HepG2 (cell line): Measurements from ENCODE around the gene CES2. TPM values are rescaled to one million over a fixed set of nuclear protein-coding genes. Genes with fewer than 3 reads are reported as not detected.

Source experiments
- ATAC-seq: fragments of 200-7000 bp; cut with Tn5 transposase; 3 replicates; pipeline ENCODE4 v1.9.1; 2020; ENCODE audit warnings: mild to moderate bottlenecking, moderate library complexity
- Bru-seq: library from RNA; stranded (reverse); fragments of 400-500 nt; gene quantifications from one replicate; lab custom pipeline; 2021; lab: Mats Ljungman, UMichigan
- BruChase-seq, 2 experiments: library from RNA; stranded (reverse); fragments of 400-500 nt; gene quantifications; one replicate each; lab custom pipeline; 2021; lab: Mats Ljungman, UMichigan
- BruUV-seq: library from RNA; stranded (reverse); fragments of 400-500 nt; replicated peaks from 2 replicates; lab custom pipeline; 2021; lab: Mats Ljungman, UMichigan
- CTCF ChIA-PET: fragments of 300-600 bp; formaldehyde crosslinking; extraction: SDS; loops from one replicate; lab custom pipeline; 2021; ENCODE audit warnings: low total read pairs, inconsistent platforms, low intra/inter-chr PET ratio; lab: Yijun Ruan, JAX
- POLR2A ChIA-PET: fragments of 350-600 bp; sonication (Branson Sonifier 250); formaldehyde crosslinking; loops from one replicate; lab custom pipeline; 2020; ENCODE audit warnings: antibody characterized with exemption, inconsistent platforms; lab: Yijun Ruan, JAX
- DNase-seq: peaks from one replicate; pipeline ENCODE4 v3.0.0-alpha.2; 2015; ENCODE audit warnings: low spot score
- FAIRE-seq: peaks from 3 replicates; lab custom pipeline; 2011; peaks lifted over from hg19 to GRCh38; lab: Jason Lieb, UNC
- H2AFZ ChIP-seq: one replicate; pipeline ENCODE4 v1.6.1; 2011; ENCODE audit warnings: low read length, inconsistent platforms
- H3K27ac ChIP-seq: fragments of 300-600 bp; 3 replicates; pipeline ENCODE4 v1.8.0; 2011; ENCODE audit warnings: mixed run types, mild to moderate bottlenecking, mixed read lengths, low read length, inconsistent platforms; ENCODE audit not compliant: insufficient read depth; ENCODE audit errors: extremely low read length
- H3K27me3 ChIP-seq, 2 experiments: fragments of 200-600 bp in 1 of 2; 2 replicates in 1 of 2; 3 replicates in 1 of 2; pipeline versions ENCODE4 v1.6.0 to v1.8.0; 2011; ENCODE audit warnings: low read length in 2 of 2, mild to moderate bottlenecking in 2 of 2, moderate library complexity in 2 of 2, inconsistent platforms in 1 of 2; ENCODE audit not compliant: insufficient read depth in 2 of 2, control insufficient read depth in 1 of 2
- H3K36me3 ChIP-seq, 2 experiments: fragments of 200-600 bp in 1 of 2; replicated peaks in 1 of 2; 2 replicates in 1 of 2; 3 replicates in 1 of 2; pipeline versions ENCODE4 v1.5.1 to v1.8.0; 2011; ENCODE audit warnings: low read length in 2 of 2, inconsistent platforms in 1 of 2; ENCODE audit not compliant: insufficient read depth in 2 of 2, control insufficient read depth in 1 of 2
- H3K4me1 ChIP-seq: 2 replicates; pipeline ENCODE4 v1.5.1; 2012; ENCODE audit warnings: low read length, inconsistent platforms; ENCODE audit not compliant: insufficient read depth
- H3K4me2 ChIP-seq: 2 replicates; pipeline ENCODE4 v1.6.0; 2011; ENCODE audit warnings: low read depth, low read length, inconsistent platforms
- H3K4me3 ChIP-seq, 3 experiments: fragments of 200-600 bp in 1 of 3; sonication (generic), shearing (Covaris generic) in 1 of 3; replicated peaks in 1 of 3; 2 replicates each; pipeline ENCODE4 v1.5.1; 2011 to 2016; ENCODE audit warnings: low read length in 3 of 3, inconsistent platforms in 2 of 3, low read depth in 2 of 3, mild to moderate bottlenecking in 2 of 3, control low read depth in 1 of 3, mixed read lengths in 1 of 3; ENCODE audit not compliant: insufficient read depth in 1 of 3
- H3K79me2 ChIP-seq: one replicate; pipeline ENCODE4 v1.6.1; 2011; ENCODE audit warnings: low read length, inconsistent platforms; ENCODE audit not compliant: insufficient read depth
- H3K9ac ChIP-seq: 2 replicates; pipeline ENCODE4 v1.6.0; 2011; ENCODE audit warnings: mild to moderate bottlenecking, low read depth, low read length, inconsistent platforms; ENCODE audit not compliant: insufficient read depth
- H3K9me3 ChIP-seq: 2 replicates; pipeline ENCODE4 v1.5.1; 2012; ENCODE audit warnings: mild to moderate bottlenecking, low read length
- H4K20me1 ChIP-seq: 2 replicates; pipeline ENCODE4 v1.6.0; 2011; ENCODE audit warnings: inconsistent platforms, mild to moderate bottlenecking, low read length, moderate library complexity; ENCODE audit not compliant: insufficient read depth
- CENPBD1 ChIP-seq: sonication (generic); formaldehyde crosslinking; IDR thresholded peaks from 2 replicates; pipeline ENCODE4 v1.8.0; 2022; ENCODE audit warnings: missing genetic modification reagents, low read depth, mild to moderate bottlenecking, borderline replicate concordance
- HMGA1 ChIP-seq: sonication (generic); formaldehyde crosslinking; conservative IDR thresholded peaks from 2 replicates; pipeline ENCODE4 v1.4.0; 2020; ENCODE audit warnings: missing genetic modification reagents
- NCOA2 ChIP-seq: sonication (generic); formaldehyde crosslinking; IDR thresholded peaks from 2 replicates; pipeline ENCODE4 v1.8.0; 2022; ENCODE audit warnings: inconsistent platforms
- NFE2L1 ChIP-seq: sonication (generic); formaldehyde crosslinking; IDR thresholded peaks from 2 replicates; pipeline ENCODE4 v1.4.0; 2020; ENCODE audit warnings: missing genetic modification reagents, mild to moderate bottlenecking, borderline replicate concordance
- PAWR ChIP-seq: sonication (generic); formaldehyde crosslinking; IDR thresholded peaks from 2 replicates; pipeline ENCODE4 v1.4.0; 2020; ENCODE audit warnings: missing genetic modification reagents, mild to moderate bottlenecking, borderline replicate concordance
- RELA ChIP-seq: sonication (generic); formaldehyde crosslinking; IDR thresholded peaks from 2 replicates; pipeline ENCODE4 v1.4.0; 2020; ENCODE audit warnings: missing genetic modification reagents
- TRIM24 ChIP-seq: sonication (generic); formaldehyde crosslinking; IDR thresholded peaks from 2 replicates; pipeline ENCODE4 v1.8.0; 2022; ENCODE audit warnings: mild to moderate bottlenecking, missing genetic modification reagents
- ZBED4 ChIP-seq: sonication (generic); formaldehyde crosslinking; IDR thresholded peaks from 2 replicates; pipeline ENCODE4 v1.4.0; 2020; ENCODE audit warnings: missing genetic modification reagents, borderline replicate concordance
- ZNF260 ChIP-seq: sonication (generic); formaldehyde crosslinking; IDR thresholded peaks from 2 replicates; pipeline ENCODE4 v1.4.0; 2020; ENCODE audit warnings: missing genetic modification reagents, low read depth, mild to moderate bottlenecking, borderline replicate concordance
- ZNF354B ChIP-seq: sonication (generic); formaldehyde crosslinking; IDR thresholded peaks from 2 replicates; pipeline ENCODE4 v1.8.0; 2022; ENCODE audit warnings: mild to moderate bottlenecking, missing genetic modification reagents
- WGBS: methylation state at CpG from one replicate; pipeline ENCODE4 v1.1.6; 2017; ENCODE audit warnings: low lambda C conversion rate; 5-methylcytosine and 5-hydroxymethylcytosine counted together
- in situ Hi-C: cut with HindIII; loops from 2 replicates; pipeline ENCODE4 v1.10.0; 2017; ENCODE audit warnings: low pct_unique_long_range_greater_than_20kb; ENCODE audit not compliant: extremely low pct_ligation_motif_present
- intact Hi-C: fragments of 100-400 bp; cut with micrococcal nuclease; formaldehyde crosslinking; loops from one replicate; pipeline ENCODE4 v1.10.0; 2022; ENCODE audit not compliant: unreplicated experiment
- long read RNA-seq, 2 experiments: library from RNA in 1 of 2; library from polyadenylated mRNA in 1 of 2; stranded (forward) in 1 of 2; unstranded in 1 of 2; transcript quantifications; one replicate each; pipeline ENCODE4 v2.0.0, GENCODE V29; 2019 to 2022
- polyA minus RNA-seq, 3 experiments: library from RNA; depleted of rRNA, polyadenylated mRNA; stranded (reverse); fragments of >200 nt; gene quantifications; 2 replicates each; pipeline ENCODE4 v1.2.3, GENCODE V29; 2011; ENCODE audit warnings: low replicate concordance in 1 of 3
- polyA plus RNA-seq, 8 experiments: library from polyadenylated mRNA; depleted of rRNA in 3 of 8; stranded (reverse) in 7 of 8; unstranded in 1 of 8; fragments of >200 nt; fragmentation: Illumina TruSeq in 4 of 8; extraction: Trizol in 4 of 8; gene quantifications; 2 replicates each; pipeline versions ENCODE4 v1.2.1 to v1.2.3, GENCODE V29; 2011 to 2016; ENCODE audit warnings: low read depth in 4 of 8, missing spikeins in 1 of 8, mixed read lengths in 1 of 8; ENCODE audit not compliant: insufficient read depth in 1 of 8
- total RNA-seq, 5 experiments: library from RNA; depleted of rRNA; stranded (reverse); fragments of >200 nt; fragmentation: Illumina TruSeq; extraction: Trizol; gene quantifications; 2 replicates each; pipeline ENCODE4 v1.2.3, GENCODE V29; 2016; ENCODE audit warnings: low read depth in 1 of 5

The CES2 gene
- total RNA-seq (2016; rRNA removed; fragmentation: Illumina TruSeq; extraction: Trizol) (35.1 and 63.8 TPM in 2 replicates), polyA plus RNA-seq (2011; rRNA removed) (50.6 and 69.7 TPM in 2 replicates), polyA minus RNA-seq (2011; rRNA and poly(A)+ RNA removed; ENCODE audit: low replicate concordance) (57.1 and 105 TPM in 2 replicates), Bru-seq, nascent RNA (percentile 91 among the genes with signal in this experiment), BruChase-seq, experiment 1, labeled RNA remaining after a 6-hour chase (percentile 86 among the genes with signal in this experiment), BruChase-seq, experiment 2, labeled RNA remaining after a 2-hour chase (percentile 86 among the genes with signal in this experiment)
- 12.7 and 15.0 TPM in 2 replicates for total RNA-seq (2016; cell fraction: cytosol; rRNA removed; fragmentation: Illumina TruSeq; extraction: Trizol; ENCODE audit: low read depth)
- 29.8 and 64.2 TPM in 2 replicates for total RNA-seq (2016; cell fraction: insoluble cytoplasmic fraction; rRNA removed; fragmentation: Illumina TruSeq; extraction: Trizol)
- total RNA-seq (2016; cell fraction: membrane; rRNA removed; fragmentation: Illumina TruSeq; extraction: Trizol): 28.1 and 29.2 TPM in 2 replicates
- total RNA-seq (2016; cell fraction: nucleus; rRNA removed; fragmentation: Illumina TruSeq; extraction: Trizol): 66.6 and 67.9 TPM in 2 replicates
- 53.6 and 111 TPM in 2 replicates for polyA plus RNA-seq (2011; cell fraction: cytosol; rRNA removed)
- polyA plus RNA-seq (2011; cell fraction: nucleus; rRNA removed): 91.0 and 105 TPM in 2 replicates
- polyA plus RNA-seq (2012): 35.0 and 38.8 TPM in 2 replicates
- polyA plus RNA-seq (2016; cell fraction: cytosol; fragmentation: Illumina TruSeq; extraction: Trizol; ENCODE audit: low read depth): 8.2 and 8.4 TPM in 2 replicates
- 34.3 and 41.4 TPM in 2 replicates for polyA plus RNA-seq (2016; cell fraction: insoluble cytoplasmic fraction; fragmentation: Illumina TruSeq; extraction: Trizol; ENCODE audit: low read depth)
- polyA plus RNA-seq (2016; cell fraction: membrane; fragmentation: Illumina TruSeq; extraction: Trizol; ENCODE audit: low read depth): 23.2 and 23.5 TPM in 2 replicates
- 90.2 and 93.4 TPM in 2 replicates for polyA plus RNA-seq (2016; cell fraction: nucleus; fragmentation: Illumina TruSeq; extraction: Trizol; ENCODE audit: insufficient read depth, low read depth)
- polyA minus RNA-seq (2011; cell fraction: cytosol; rRNA and poly(A)+ RNA removed): 38.1 and 44.7 TPM in 2 replicates
- polyA minus RNA-seq (2011; cell fraction: nucleus; rRNA and poly(A)+ RNA removed): 58.2 and 81.7 TPM in 2 replicates
- long read RNA-seq, experiment 1, transcript CES2-202 (12 exons, 3,868 nt): minor isoform, 7 of 137 reads
- long read RNA-seq, experiment 1, transcript CES2-201 (12 exons, 3,927 nt): major isoform, 92 of 137 reads
- long read RNA-seq, experiment 1, partial matches to known transcripts: 23 of 137 reads
- long read RNA-seq, experiment 1, other reads (novel, unspliced or antisense): 14 of 137 reads
- long read RNA-seq, experiment 2, transcript CES2-202 (12 exons, 3,868 nt): minor isoform, 5 of 126 reads
- long read RNA-seq, experiment 2, transcript CES2-201 (12 exons, 3,927 nt): major isoform, 40 of 126 reads
- long read RNA-seq, experiment 2, partial matches to known transcripts: 68 of 126 reads
- long read RNA-seq, experiment 2, other reads (novel, unspliced or antisense): 12 of 126 reads

GRCh38 chr16:66935314-66936011 lies at the start of gene CES2:
CES2 (plus strand) TSS chr16:66935516; CDS start chr16:66935636, 120 bp downstream.
- Histone ChIP-seq H4K20me1 (no peaks in the 10 kb centered on the region; the same call in 1 of the 2 replicates), H2AFZ (no peak within 1 kb of the TSS), H3K9ac (peak within 1 kb of the TSS; percentile 90), H3K4me2 (peak within 1 kb of the TSS; percentile 89), H3K27me3 (no peaks in the 10 kb centered on the region; a peak in 1 of 5 replicates), H3K27ac (peak within 1 kb of the TSS; percentile 81), H3K36me3 (peaks cover 14 to 30% of the 10 kb centered on the region in 2 experiments), H3K9me3 (no peaks in the 10 kb centered on the region), H3K79me2 (peaks cover 33% of the 10 kb centered on the region), H3K4me1 (peaks cover 60% of the 10 kb centered on the region), H3K4me3 (peak within 1 kb of the TSS; percentile 81 to 89 (median 88))
- TSS peak; percentile 46 for BruUV-seq
- CTCF ChIA-PET: no interaction called here
- ATAC-seq (peak; percentile 93), FAIRE-seq (peak; percentile 78), DNase-seq (peak; percentile 84)
- POLR2A ChIA-PET: interaction anchor here (1.6 to 1.7 kb wide), 2 partner anchors 30 to 55 kb away, joined by 6 to 9 read pairs; partner anchors contain the start of gene PDP2
- 10% methylated on average over 22 of the region's 44 CpGs for WGBS
- in situ Hi-C loops: loop anchor here (5.0 kb wide), 1 partner anchor 33 kb away; no protein-coding TSS in a partner anchor
- intact Hi-C loops: no loop called here
- TF ChIP-seq CENPBD1 (CRISPR knock-in tag) (no peak), ZNF260 (CRISPR knock-in tag) (peak; percentile 88; the same call in 1 of the 2 replicates), NCOA2 (CRISPR knock-in tag) (no peak; the same call in 1 of the 2 replicates), HMGA1 (no peak), ZBED4 (CRISPR knock-in tag) (peak; percentile 94), TRIM24 (CRISPR knock-in tag) (no peak), NFE2L1 (0 out of 2 replicates have a peak, but pooled peaks have one; percentile 51), ZNF354B (CRISPR knock-in tag) (0 out of 2 replicates have a peak, but pooled peaks have one; percentile 57), PAWR (CRISPR knock-in tag) (no peak), RELA (no peak)
